NCI-H526 treated with DMSO at 0.1 percent for 48 hours (cell line): ENCODE results near the gene NTNG1.
"Not testable (repeated sequence)": the region's sequence is repeated elsewhere in the genome, so short reads cannot be mapped to it uniquely, and the experiment has no call there.

ENCODE experiments used
- DNase-seq: peaks from one replicate; lab custom pipeline; 2025; lab: John Stamatoyannopoulos, UW

The NTNG1 gene

GRCh38 chr1:107198561-107198960, 57.7 kb downstream of the NTNG1 start:
- DNase-seq = no peak

GRCh38 chr1:107200631-107201030, 59.8 kb downstream of the NTNG1 start:
- no peak for DNase-seq

GRCh38 chr1:107202007-107202406, 61.2 kb downstream of the NTNG1 start:
- no peak for DNase-seq

- DNase-seq = no peak
These were observed 72.4 kb downstream of the NTNG1 start for GRCh38 chr1:107213225-107213624.

GRCh38 chr1:107220036-107220435, 79.2 kb downstream of the NTNG1 start:
- no peak for DNase-seq

- no peak for DNase-seq
These were observed 84.9 kb downstream of the NTNG1 start for GRCh38 chr1:107225706-107226105.

GRCh38 chr1:107228704-107229371, 88.0 kb downstream of the NTNG1 start:
- no peak for DNase-seq

GRCh38 chr1:107229711-107230110, 88.9 kb downstream of the NTNG1 start:
- DNase-seq = no peak

GRCh38 chr1:107230121-107230520, 89.3 kb downstream of the NTNG1 start:
- no peak for DNase-seq

GRCh38 chr1:107231291-107231690, 90.5 kb downstream of the NTNG1 start:
- DNase-seq = no peak

- DNase-seq = no peak
These were observed 91.6 kb downstream of the NTNG1 start for GRCh38 chr1:107232426-107232825.

- not testable (repeated sequence) for DNase-seq
These were observed 95.9 kb downstream of the NTNG1 start for GRCh38 chr1:107236760-107237159.

GRCh38 chr1:107243461-107243860, 102.6 kb downstream of the NTNG1 start:
- no peak for DNase-seq

GRCh38 chr1:107244709-107245500, 104.1 kb downstream of the NTNG1 start:
- peak; percentile 37 for DNase-seq

- DNase-seq = no peak
These were observed 106.0 kb downstream of the NTNG1 start for GRCh38 chr1:107246775-107247345.

GRCh38 chr1:107247679-107248078, 106.8 kb downstream of the NTNG1 start:
- no peak for DNase-seq

GRCh38 chr1:107250169-107250568, 109.3 kb downstream of the NTNG1 start:
- DNase-seq = no peak

GRCh38 chr1:107251083-107251482, 110.2 kb downstream of the NTNG1 start:
- DNase-seq = no peak

- DNase-seq = no peak
These were observed 111.0 kb downstream of the NTNG1 start for GRCh38 chr1:107251839-107252238.

GRCh38 chr1:107252271-107252670, 111.4 kb downstream of the NTNG1 start:
- no peak for DNase-seq

GRCh38 chr1:107254306-107254705, 113.5 kb downstream of the NTNG1 start:
- DNase-seq = no peak

GRCh38 chr1:107255469-107255868, 114.6 kb downstream of the NTNG1 start:
- DNase-seq = no peak
